IPS-11a (cell line): ENCODE data around the gene P4HTM.

Experiments
- H3K4me3 ChIP-seq: one replicate; pipeline ENCODE4 v1.5.1; 2013; ENCODE audit warnings: low read depth, low read length, control low read depth

P4HTM gene

GRCh38 chr3:49007771-49008528 is 17.9 kb downstream of the P4HTM start:
- H3K4me3 ChIP-seq: peak overlapping the region; percentile 94

DNA sequence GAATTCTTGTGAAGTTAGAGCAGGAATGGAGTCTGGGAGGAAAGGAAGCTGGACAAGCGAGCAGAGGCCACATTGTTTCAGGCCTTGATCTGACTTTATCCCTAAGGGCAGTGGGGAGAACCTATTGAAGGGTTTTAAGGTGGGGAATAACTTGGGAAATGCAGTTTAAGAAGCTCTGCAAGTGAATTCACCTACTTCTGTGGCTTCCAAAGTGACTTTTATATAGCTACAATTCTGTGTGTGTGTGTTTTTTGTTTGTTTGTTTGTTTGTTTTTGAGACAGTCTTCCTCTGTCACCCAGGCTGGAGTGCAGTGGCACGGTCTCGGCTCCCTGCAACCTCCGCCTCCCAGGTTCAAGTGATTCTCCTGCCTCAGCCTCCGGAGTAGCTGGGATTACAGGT is 18.6 kb downstream of the P4HTM start:
- peak overlapping the region; percentile 52 for H3K4me3 ChIP-seq

- H3K4me3 ChIP-seq: no peak overlapping the region
Observed at GRCh38 chr3:49009396-49009795, 19.4 kb downstream of the P4HTM start.

- H3K4me3 ChIP-seq: no peak overlapping the region
Observed at GRCh38 chr3:49012441-49013017, 22.5 kb downstream of the P4HTM start.

- no peak overlapping the region for H3K4me3 ChIP-seq
Observed at GRCh38 chr3:49013113-49013737, 23.2 kb downstream of the P4HTM start.

GRCh38 chr3:49013738-49014660 is 24.0 kb downstream of the P4HTM start:
- no peak overlapping the region for H3K4me3 ChIP-seq

DNA sequence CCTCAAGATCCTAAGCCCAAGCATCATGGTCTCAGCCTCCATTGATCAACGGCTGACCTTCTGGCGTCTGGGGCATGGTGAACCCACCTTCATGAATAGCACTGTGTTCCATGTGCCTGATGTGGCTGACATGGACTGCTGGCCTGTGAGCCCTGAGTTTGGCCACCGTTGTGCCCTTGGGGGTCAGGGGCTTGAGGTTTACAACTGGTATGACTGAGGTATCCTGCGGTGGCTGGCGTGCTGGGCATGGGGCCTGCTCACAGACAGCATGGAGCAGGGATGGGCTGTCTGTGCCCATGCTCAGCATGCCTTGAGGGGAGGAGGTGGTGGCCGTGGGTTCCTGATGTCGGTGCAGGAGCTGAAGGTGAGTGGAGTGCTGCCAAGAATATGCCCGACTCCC is 25.0 kb downstream of the P4HTM start:
- no peak overlapping the region for H3K4me3 ChIP-seq

GRCh38 chr3:49015765-49016164 is 25.7 kb downstream of the P4HTM start:
- H3K4me3 ChIP-seq: no peak overlapping the region

DNA sequence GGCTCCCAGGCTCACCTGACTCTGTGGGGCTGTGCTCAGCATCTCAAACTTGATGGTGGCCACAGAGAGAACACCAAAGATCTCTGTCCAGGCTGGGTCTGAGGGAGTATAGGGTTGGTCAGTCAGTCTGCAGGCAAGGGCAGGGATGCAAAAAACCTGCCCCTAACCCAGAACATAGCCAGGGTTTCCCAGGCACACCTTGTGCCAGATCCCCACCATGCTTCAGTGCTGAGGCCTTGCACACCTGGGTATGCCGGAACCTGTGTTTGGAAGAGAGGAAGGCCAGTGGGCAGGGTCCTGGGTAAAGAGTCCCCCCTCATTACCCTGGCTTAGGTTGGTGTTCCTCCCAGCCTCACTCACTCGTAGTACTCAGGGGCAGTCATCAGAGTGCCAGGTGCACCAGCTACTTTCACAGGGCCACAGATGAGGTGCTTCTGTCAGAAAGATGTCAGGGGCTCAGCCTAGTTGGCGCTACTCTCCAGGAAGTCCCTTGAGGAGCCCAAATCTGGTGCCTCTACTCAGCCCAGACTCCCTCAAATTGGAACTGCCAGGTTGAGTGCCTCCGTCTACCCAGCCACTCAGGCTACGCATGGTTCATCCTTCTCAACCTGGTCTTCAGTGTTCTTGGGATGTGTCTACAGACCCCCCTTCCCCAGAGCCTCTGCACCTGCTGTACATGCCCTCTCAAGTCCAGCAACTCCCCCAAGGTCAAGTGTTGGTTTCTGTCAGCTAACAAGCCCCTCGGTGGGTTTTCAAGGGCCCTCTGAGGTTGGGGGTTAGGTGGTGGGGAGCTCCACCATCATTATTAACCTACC is 26.6 kb downstream of the P4HTM start:
- H3K4me3 ChIP-seq: no peak overlapping the region

DNA sequence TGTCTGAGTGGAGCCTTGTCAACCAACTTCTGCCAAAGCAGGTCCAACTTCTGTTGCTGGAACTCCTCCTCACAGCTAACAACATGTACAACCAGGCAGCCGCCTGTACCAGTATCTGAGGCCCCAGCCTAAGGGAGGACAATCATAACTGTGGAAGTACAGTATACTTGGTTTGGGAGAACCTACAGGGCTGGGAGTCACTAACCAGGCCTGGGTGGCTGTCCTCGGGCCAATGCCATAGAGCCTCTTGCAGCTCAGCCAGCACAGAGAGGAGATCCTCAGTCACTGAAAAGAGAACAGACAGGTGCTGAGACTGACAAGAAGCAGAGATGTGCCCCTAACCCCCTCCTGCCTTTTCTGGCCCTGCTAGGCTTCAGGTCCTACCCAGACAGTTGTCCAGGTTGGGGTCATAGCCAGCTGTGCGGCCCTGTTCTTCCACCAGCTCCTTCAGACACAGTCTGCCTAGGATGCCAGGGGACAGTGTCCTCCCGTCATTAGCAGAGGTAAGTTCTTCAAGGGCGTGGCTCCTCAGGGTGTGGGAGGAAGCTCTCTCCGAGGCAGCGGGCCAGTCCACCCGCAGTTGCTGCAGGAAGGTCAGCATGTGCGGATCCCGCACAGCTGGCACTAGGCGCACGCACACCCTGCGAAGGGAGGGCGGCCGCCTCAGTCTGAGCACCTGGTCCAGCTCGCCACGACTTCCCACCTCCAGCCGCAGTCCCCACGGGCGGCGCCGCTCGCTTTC is 27.4 kb downstream of the P4HTM start:
- peak overlapping the region; percentile 82 for H3K4me3 ChIP-seq

DNA sequence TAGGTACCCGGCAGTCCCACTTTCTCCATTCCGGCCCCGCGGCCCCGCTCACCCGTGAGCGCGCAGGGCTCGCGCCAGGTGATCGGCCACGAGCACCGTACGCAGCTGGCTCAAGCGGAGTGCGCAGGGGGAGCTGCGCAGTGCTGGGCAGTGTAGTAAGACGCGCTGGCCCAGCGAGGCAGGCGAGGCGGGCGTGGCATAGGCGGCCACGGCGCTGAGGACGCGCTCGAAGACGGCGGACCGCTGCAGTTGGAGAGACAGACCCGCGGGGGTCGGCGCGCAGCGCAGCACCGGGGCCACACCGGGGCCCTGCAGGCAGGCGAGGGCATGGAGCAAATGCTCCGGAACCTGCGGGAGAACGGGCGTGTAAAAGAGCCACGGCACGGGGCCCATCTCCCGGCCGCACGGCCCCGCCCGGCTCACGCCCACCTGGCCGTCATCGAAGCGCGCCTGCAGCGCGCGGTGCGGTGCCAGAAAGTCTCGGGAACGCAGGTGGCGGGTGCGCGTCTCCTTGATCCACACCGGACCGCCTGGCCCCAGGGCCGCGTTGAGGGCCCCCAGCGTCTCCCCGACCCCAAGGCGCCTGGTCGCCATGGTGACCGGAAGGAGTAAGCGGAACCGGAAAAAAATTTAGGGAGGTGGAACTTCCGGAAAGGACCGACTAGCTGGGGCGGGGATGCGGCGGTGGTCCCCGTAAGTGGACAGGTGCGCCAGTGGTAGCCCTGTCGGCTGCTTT is 28.1 kb downstream of the P4HTM start, which contains the start of gene DALRD3:
DALRD3 (minus strand) TSS at position 610 of the 736 bp plus-strand sequence; CDS start at position 594, 16 bp downstream.
- H3K4me3 ChIP-seq: peak within 1 kb of the TSS; percentile 82

DNA sequence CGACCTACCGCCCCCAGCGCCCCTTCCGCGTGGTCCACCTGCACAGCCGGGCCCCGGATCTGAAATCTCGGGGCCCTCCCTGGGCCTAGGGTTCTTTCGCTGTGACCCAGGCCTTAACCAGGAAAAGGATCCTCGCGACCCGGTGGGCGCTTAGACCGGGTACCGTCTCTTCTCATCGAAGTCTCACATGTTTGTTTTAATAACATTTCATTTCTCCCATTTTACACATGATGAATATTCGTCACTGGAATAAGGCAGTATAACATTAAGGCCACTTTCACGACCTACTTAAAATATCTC is 28.6 kb downstream of the P4HTM start:
- H3K4me3 ChIP-seq: peak overlapping the region; percentile 82

- peak overlapping the region; percentile 98 for H3K4me3 ChIP-seq
Observed at GRCh38 chr3:49019941-49020329, 29.9 kb downstream of the P4HTM start.

- H3K4me3 ChIP-seq: peak overlapping the region; percentile 98
Observed at GRCh38 chr3:49020330-49021212, 30.5 kb downstream of the P4HTM start.

GRCh38 chr3:49021213-49021812 is 31.3 kb downstream of the P4HTM start:
- H3K4me3 ChIP-seq: peak overlapping the region; percentile 98

DNA sequence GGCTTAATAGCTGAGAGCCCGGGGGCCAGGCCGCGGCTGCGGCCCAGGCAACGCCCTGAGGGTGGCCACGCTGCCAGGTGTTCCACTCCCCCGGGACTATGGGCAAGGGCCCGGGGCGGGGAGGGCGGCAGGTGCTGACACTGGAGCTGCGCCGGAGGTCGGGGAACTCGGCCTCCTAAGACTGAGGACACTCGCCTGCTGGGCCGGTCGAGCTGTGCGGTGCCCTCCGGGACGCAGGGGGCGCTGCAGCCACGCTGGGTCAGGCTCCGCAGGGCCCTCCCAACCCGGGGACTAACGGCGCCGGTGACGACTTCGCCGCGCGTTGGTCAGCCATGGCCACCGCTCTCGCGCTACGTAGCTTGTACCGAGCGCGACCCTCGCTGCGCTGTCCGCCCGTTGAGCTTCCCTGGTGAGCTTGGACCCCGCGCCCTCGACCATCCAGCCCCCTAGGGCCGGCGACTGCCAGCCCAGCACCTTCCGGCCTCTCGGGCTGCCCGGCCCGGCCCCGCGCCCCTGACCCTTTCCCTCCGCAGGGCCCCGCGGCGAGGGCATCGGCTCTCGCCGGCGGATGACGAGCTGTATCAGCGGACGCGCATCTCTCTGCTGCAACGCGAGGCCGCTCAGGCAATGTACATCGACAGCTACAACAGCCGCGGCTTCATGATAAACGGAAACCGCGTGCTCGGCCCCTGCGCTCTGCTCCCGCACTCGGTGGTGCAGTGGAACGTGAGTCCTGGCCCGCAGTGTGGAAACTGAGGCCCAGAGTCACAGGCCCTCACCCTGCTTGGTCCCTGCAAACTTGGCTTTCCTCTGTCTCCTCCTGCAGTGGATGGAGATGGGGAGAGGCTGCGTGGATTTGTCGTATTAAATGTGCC is 32.0 kb downstream of the P4HTM start, which contains the start of gene NDUFAF3:
NDUFAF3 (plus strand) TSS at position 309 of the 875 bp plus-strand sequence; CDS start at position 333, 24 bp downstream.
- H3K4me3 ChIP-seq: peak within 1 kb of the TSS; percentile 98
